H1 (cell line): ENCODE data around the gene PRSS8. TPM values are rescaled to one million over a fixed set of nuclear protein-coding genes. Genes with fewer than 3 reads are reported as not detected.

Source experiments
- CBX5 ChIP-seq: fragments of 300-800, 300-1000 bp; sonication (generic); IDR thresholded peaks from 2 replicates; pipeline ENCODE4 v1.7.1; 2016; ENCODE audit warnings: antibody characterized with exemption, low read length, low read depth
- EGR1 ChIP-seq: IDR thresholded peaks from 2 replicates; pipeline ENCODE4 v1.6.1; 2011; ENCODE audit warnings: low read depth, low read length, borderline replicate concordance
- NANOG ChIP-seq: IDR thresholded peaks from 2 replicates; pipeline ENCODE4 v1.6.1; 2011; ENCODE audit warnings: low read length, low read depth, mild to moderate bottlenecking, inconsistent platforms; ENCODE audit not compliant: insufficient read depth, poor library complexity, severe bottlenecking
- YY1 ChIP-seq: IDR thresholded peaks from 2 replicates; pipeline ENCODE4 v1.6.1; 2011; ENCODE audit warnings: low read depth, mild to moderate bottlenecking, low read length
- polyA plus RNA-seq, 7 experiments: library from polyadenylated mRNA; depleted of rRNA in 3 of 7; stranded (reverse) in 5 of 7; unstranded in 2 of 7; fragments of >200 nt in 5 of 7; fragments of 200-250 nt in 2 of 7; gene quantifications; 1 replicate in 5 of 7; 2 replicates in 1 of 7; 4 replicates in 1 of 7; pipeline versions ENCODE4 v1.2.1 to v1.2.3, GENCODE V29; 2011 to 2013; ENCODE audit warnings: missing spikeins in 2 of 7, mixed read lengths in 2 of 7
- total RNA-seq: library from RNA; stranded (reverse); fragmentation: NEBNext Ultra II Directional; extraction: Animal tissue kit (Norgen Biotek cat#: 25700); gene quantifications from 2 replicates; pipeline ENCODE4 v1.2.1, GENCODE V29; 2021
- TF ChIP-seq, protein P1 (sequence below): IDR thresholded peaks from 2 replicates; pipeline ENCODE4 v1.6.1; 2011; ENCODE audit warnings: low read length, improper control_type of control experiment

The PRSS8 gene
- total and polyA plus RNA-seq, 2 of the 8 experiments (the other 6 are each of a cell fraction or from before 2014, with no cell fraction given) = 87.7 to 273 TPM

DNA sequence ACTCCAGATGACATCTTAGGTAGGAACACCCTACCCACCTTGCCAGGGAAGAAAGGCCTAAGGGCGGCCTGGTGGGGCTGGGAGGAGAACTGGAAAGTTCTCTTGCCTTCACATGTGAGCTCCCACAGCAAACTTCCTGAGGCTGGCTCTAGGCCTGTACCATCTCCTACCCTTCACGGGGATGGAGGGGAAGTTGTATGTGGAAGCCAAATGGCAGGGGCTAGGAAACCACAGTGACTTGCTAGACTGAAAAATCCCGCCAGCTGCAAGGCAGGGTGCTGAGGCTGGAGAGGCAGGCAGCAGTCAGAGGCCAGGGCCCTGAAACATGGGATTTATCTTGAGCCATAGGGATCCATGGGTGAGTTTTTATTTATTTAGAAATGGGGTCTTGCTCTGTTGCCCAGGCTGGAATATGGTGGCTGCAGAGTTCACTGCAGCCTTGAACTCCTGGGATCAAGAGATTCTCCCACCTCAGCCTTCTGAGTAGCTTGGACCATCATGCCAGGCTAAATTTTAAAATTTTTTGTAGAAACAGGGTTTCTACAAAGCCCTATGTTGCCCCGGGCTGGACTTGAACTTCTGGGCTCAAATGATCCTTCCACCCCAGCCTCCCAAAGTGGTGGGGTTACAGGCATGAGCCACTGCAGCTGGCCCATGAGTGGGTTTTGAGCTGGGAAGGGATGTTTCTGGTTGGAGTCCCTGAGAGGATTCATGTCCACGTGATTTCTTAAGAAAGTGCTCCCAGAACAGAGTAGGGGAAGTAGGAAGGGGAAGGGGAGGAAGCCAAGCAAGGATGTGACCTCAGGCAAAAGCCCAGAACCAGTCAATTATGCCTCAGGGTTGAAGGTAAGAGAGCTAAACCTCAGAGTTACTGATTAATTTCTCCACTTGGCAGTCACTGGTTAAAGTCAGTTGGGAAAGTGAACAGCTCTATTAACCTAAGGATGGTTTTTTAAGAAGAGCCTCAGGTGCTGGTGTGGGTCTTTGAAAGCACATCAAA lies 22.1 kb downstream of the PRSS8 start (continued):
- TF ChIP-seq EGR1 = no peak
- TF ChIP-seq NANOG = no peak
- TF ChIP-seq, protein P1, sequence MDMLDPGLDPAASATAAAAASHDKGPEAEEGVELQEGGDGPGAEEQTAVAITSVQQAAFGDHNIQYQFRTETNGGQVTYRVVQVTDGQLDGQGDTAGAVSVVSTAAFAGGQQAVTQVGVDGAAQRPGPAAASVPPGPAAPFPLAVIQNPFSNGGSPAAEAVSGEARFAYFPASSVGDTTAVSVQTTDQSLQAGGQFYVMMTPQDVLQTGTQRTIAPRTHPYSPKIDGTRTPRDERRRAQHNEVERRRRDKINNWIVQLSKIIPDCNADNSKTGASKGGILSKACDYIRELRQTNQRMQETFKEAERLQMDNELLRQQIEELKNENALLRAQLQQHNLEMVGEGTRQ = no peak
- TF ChIP-seq CBX5 = no peak
- no peak for TF ChIP-seq YY1
